ENCODE results near the gene EPSTI1.

EPSTI1 gene

GRCh38 chr13:42849200-42849599, 142.8 kb downstream of the EPSTI1 start:
- no peak for DNase-seq (ENCODE audit: low read depth)

DNA sequence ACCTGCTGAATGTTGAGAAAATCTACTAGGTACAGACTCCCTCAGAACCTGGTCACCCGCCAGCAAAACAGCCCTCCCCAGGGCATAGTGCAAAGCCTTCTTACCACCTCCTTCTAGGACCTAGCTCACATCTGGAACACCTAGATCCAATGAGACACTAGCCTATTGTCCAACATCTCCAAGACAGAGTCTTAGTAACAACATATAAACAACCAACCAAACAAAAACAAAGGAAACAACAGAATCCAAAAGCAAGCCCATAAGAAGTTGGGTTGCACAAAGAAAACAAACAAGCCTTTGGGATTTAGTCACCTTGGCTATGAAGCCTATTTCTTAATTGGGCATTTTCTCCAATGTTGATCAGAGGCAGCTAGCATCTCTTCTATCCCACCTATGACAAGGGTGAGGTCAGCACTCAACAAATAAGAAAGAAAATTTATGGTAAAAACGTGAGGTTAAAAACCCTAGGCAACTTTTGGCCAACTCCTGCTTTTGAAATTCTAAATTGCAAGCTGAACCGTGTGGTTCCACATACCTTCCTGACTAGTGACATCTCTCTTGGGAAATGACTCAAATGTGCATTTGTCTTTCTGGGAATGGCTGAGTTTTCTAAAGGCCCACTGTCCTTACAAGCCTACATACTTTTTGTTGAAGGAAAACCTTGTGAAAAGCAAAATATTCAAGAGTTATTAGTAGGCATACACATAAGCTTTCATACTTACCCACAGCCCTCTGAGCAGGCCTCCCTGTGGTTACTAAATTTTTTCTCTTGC, 144.0 kb downstream of the EPSTI1 start:
- DNase-seq (ENCODE audit: low read depth) = no peak

DNA sequence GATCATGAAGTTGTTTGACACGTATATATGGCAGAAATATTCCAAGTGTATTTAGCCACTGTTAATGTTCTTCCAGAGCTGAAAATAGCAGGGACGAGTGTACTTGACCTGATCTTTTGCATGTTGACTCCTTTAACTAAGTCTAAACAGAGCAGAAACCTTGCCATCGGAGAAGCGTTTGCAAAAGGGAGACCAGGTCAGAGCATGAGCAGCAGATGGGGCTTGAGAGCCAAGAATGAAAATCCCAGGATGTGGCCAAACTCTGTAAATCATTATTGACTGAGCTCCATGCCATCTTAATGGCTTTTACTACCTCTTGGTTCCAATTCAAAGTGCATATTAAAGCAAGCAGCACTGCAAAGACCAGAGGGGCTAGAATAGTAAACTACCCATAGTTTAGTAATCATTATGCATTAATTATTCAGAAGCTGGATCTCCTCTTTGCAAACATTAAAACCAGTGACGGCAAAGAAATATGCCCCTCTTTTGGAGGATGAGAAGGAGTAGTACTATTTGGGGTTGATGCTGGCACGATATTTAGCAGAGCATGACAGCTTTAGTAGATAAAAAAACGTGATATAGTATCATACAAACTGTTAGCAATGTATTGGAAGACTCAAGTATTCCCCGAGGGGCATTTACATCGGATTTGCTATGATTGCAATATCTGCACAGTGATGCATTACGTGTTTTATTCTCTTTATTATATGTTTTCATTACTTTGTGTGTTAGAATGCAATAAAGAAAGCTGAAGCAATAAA, 154.9 kb downstream of the EPSTI1 start:
- DNase-seq (ENCODE audit: low read depth) = no peak

Measured in CMK (cell line).